Neural progenitor cell (in vitro differentiated cells): Measurements from ENCODE around the gene ASB2.

Experiments used
- EZH2 ChIP-seq: fragments of 200-600 bp; sonication (generic); IDR thresholded peaks from 2 replicates; pipeline ENCODE4 v1.6.1; 2017; ENCODE audit warnings: antibody characterized with exemption, mild to moderate bottlenecking, moderate library complexity
- TF ChIP-seq, protein P1 (sequence below): fragments of 200-600 bp; sonication (generic); IDR thresholded peaks from 2 replicates; pipeline ENCODE4 v1.5.1; 2017; ENCODE audit warnings: antibody characterized with exemption, mild to moderate bottlenecking

DNA sequence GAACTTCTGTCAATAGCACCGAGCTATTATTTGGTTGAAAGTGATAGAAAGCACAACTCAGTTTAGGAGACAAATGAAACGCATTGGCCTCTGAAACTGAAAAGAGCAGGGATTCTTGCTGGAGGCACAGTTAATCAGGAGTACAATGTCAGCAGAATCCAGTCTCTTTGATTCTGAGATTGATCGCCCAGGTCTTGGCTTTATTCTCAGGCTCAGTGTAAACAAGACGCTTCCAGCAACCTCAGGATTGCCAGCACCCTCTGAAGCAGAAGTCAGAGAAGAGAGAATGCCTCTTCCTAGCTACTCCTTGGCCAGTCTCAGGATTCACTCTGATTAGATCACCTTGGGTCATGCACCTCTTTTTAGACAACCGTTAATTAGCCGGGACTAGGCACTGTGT is 38.0 kb upstream of the ASB2 start:
- TF ChIP-seq, protein P1, sequence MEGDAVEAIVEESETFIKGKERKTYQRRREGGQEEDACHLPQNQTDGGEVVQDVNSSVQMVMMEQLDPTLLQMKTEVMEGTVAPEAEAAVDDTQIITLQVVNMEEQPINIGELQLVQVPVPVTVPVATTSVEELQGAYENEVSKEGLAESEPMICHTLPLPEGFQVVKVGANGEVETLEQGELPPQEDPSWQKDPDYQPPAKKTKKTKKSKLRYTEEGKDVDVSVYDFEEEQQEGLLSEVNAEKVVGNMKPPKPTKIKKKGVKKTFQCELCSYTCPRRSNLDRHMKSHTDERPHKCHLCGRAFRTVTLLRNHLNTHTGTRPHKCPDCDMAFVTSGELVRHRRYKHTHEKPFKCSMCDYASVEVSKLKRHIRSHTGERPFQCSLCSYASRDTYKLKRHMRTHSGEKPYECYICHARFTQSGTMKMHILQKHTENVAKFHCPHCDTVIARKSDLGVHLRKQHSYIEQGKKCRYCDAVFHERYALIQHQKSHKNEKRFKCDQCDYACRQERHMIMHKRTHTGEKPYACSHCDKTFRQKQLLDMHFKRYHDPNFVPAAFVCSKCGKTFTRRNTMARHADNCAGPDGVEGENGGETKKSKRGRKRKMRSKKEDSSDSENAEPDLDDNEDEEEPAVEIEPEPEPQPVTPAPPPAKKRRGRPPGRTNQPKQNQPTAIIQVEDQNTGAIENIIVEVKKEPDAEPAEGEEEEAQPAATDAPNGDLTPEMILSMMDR = no peak
- TF ChIP-seq EZH2 = no peak
